Measurements from ENCODE around the gene VPS39. TPM values are rescaled to one million over a fixed set of nuclear protein-coding genes. Genes with fewer than 3 reads are reported as not detected.

VPS39 gene
- total RNA-seq, 4 donors from 2014 or later: 59.1 to 101 (median 73.1) TPM

DNA sequence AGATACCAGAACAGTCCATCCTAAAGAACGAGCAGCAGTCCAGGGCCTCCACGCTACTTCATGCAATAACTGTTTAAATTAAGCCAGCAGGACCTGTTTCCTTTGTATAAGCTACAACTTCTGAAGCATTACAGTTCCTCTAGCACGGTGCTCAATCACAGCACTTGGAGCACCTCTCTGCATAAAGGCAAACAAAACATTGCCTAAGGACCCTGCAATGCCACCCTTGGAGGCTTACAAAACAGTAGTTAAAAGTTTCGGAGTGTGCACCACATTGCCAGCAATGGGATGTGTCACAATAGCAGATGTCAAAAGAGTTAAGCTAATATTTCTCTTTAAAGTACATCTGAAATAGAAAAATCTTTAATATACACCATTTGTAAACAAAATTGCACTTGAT is 2.6 kb upstream of the VPS39 start:
- Histone ChIP-seq H3K27ac (no peak overlapping the region), H3K36me3 (no peaks in the 10 kb centered on the region), H3K4me3 (no peak overlapping the region), H3K9me3 (no peaks in the 10 kb centered on the region), H3K4me1 (no peaks in the 10 kb centered on the region), H3K27me3 (no peaks in the 10 kb centered on the region)
- no peak for DNase-seq
- TF ChIP-seq, protein P1, sequence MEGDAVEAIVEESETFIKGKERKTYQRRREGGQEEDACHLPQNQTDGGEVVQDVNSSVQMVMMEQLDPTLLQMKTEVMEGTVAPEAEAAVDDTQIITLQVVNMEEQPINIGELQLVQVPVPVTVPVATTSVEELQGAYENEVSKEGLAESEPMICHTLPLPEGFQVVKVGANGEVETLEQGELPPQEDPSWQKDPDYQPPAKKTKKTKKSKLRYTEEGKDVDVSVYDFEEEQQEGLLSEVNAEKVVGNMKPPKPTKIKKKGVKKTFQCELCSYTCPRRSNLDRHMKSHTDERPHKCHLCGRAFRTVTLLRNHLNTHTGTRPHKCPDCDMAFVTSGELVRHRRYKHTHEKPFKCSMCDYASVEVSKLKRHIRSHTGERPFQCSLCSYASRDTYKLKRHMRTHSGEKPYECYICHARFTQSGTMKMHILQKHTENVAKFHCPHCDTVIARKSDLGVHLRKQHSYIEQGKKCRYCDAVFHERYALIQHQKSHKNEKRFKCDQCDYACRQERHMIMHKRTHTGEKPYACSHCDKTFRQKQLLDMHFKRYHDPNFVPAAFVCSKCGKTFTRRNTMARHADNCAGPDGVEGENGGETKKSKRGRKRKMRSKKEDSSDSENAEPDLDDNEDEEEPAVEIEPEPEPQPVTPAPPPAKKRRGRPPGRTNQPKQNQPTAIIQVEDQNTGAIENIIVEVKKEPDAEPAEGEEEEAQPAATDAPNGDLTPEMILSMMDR (IDR thresholded peaks at IDR 0.05): no peak
- TF ChIP-seq POLR2A (IDR thresholded peaks at IDR 0.05): no peak
- intact Hi-C loops (cut with DNase I; ENCODE audit: low total_unique reads): no loop called here

DNA sequence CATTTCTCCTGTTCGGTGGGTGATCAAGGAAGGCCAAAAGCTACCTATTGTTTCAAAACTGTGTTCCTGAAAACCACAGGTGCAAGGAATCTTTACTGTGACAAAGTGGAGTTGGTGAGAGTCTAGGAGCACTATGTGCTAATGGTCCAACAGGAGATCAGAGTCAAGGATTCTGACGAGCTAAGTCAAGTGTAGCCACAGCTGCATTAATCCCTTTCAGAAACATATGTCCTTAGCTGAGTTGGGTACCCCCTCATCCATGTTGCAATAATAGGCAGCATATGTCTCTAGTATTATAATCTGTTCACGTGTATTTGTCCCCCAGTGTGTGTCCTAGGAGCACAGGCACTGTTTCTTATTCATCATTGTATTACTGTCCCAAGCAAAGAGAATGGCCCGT is 1.7 kb downstream of the VPS39 start:
- intact Hi-C loops (cut with DNase I; ENCODE audit: low total_unique reads): no loop called here
- TF ChIP-seq POLR2A (IDR thresholded peaks at IDR 0.05): no peak
- TF ChIP-seq, protein P1 (IDR thresholded peaks at IDR 0.05): no peak
- H3K27ac ChIP-seq: no peak overlapping the region
- no peaks in the 10 kb centered on the region for H3K9me3 ChIP-seq
- H3K27me3 ChIP-seq: no peaks in the 10 kb centered on the region
- no peaks in the 10 kb centered on the region for H3K36me3 ChIP-seq
- DNase-seq: no peak
- H3K4me3 ChIP-seq: no peak overlapping the region
- no peaks in the 10 kb centered on the region for H3K4me1 ChIP-seq

DNA sequence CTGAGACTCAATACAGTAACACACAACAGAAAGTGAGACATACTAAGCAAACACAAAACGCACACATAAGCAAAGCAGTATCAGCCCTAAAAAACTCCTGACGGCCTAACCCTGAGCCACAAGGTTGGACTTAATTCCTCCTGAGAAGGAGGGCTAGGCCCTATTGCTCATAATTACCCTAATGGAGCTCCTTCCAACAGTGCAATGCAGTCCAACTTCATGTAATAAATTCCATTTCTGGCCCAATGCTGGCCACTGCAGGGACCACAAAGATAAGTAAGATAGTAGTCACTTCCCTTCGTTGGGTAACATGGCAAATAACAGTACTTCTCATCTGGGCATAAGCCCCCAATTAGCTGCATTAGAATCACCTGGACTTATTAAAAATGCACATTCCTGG is 4.2 kb downstream of the VPS39 start:
- TF ChIP-seq POLR2A (IDR thresholded peaks at IDR 0.05): no peak
- TF ChIP-seq, protein P1 (IDR thresholded peaks at IDR 0.05): no peak
- Histone ChIP-seq H3K36me3 (no peaks in the 10 kb centered on the region), H3K27me3 (no peaks in the 10 kb centered on the region), H3K4me1 (no peaks in the 10 kb centered on the region), H3K4me3 (no peak overlapping the region), H3K27ac (no peak overlapping the region), H3K9me3 (no peaks in the 10 kb centered on the region)
- DNase-seq: no peak
- intact Hi-C loops (cut with DNase I; ENCODE audit: low total_unique reads): no loop called here

DNA sequence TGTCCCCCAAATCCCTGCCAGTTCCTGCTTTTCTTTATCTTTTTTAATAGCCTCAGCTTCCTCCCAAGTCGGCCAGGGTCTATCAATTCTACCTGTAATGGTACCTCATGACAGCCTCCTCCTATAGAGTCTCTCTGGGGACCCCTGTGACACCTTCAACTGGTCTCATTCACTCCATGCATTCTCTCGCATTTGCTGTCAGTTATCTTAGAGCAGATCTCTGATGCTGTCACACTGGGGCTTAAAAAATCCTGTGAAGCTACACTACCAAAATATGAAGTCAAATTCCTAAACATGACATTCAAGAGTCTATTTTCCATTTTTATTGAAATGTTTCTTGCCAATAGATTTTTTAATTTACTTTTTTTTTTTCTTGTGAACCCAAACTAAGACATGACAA is 5.5 kb downstream of the VPS39 start:
- intact Hi-C loops (cut with DNase I; ENCODE audit: low total_unique reads): no loop called here
- Histone ChIP-seq H3K4me3 (no peak overlapping the region), H3K36me3 (no peaks in the 10 kb centered on the region), H3K27me3 (no peaks in the 10 kb centered on the region), H3K9me3 (no peaks in the 10 kb centered on the region), H3K27ac (no peak overlapping the region), H3K4me1 (no peaks in the 10 kb centered on the region)
- DNase-seq: no peak
- TF ChIP-seq, protein P1 (IDR thresholded peaks at IDR 0.05): no peak
- TF ChIP-seq POLR2A (IDR thresholded peaks at IDR 0.05): no peak

DNA sequence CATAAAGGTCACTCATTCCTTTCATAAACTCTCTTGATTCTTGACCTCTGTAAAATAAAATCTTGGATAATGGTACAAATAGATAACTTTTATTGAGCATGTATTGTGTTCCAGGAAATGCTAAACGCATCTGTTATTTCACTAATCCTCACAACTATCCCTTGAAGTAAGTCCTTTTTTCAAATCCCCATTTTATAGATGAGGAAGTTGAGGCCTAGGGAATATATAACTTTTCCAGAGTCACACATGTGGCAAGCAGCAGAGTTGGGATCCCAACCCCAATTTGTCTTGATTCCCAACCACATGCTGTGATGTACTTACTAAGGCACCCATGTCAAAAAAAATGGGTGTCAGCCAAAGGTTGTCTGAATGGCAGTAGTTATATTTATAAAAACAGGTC is 6.3 kb downstream of the VPS39 start:
- H3K4me1 ChIP-seq: no peaks in the 10 kb centered on the region
- H3K27me3 ChIP-seq: no peaks in the 10 kb centered on the region
- no peak for DNase-seq
- H3K27ac ChIP-seq: no peak overlapping the region
- H3K36me3 ChIP-seq: no peaks in the 10 kb centered on the region
- H3K9me3 ChIP-seq: no peaks in the 10 kb centered on the region
- TF ChIP-seq, protein P1 (IDR thresholded peaks at IDR 0.05): no peak
- no peak for TF ChIP-seq POLR2A (IDR thresholded peaks at IDR 0.05)
- intact Hi-C loops (cut with DNase I; ENCODE audit: low total_unique reads): no loop called here
- H3K4me3 ChIP-seq: no peak overlapping the region

Data from uterus (tissue), 4 donors.